CD4-positive, alpha-beta T cell treated with Interferon gamma for 1 hour (primary cell): ENCODE data around the gene CTAG1A.
"Not testable (repeated sequence)": the region's sequence is repeated elsewhere in the genome, so short reads cannot be mapped to it uniquely, and the experiment has no call there.

Experiments used
- DNase-seq: peaks from one replicate; pipeline ENCODE4 v3.0.0-alpha.2; 2020

The CTAG1A gene

GRCh38 chrX:154575076-154575475, 9.9 kb upstream of the CTAG1A start:
- not testable (repeated sequence) for DNase-seq

GRCh38 chrX:154582994-154583393, 1.9 kb upstream of the CTAG1A start:
- DNase-seq = not testable (repeated sequence)

GRCh38 chrX:154590415-154590814, 5.5 kb downstream of the CTAG1A start:
- not testable (repeated sequence) for DNase-seq

- no peak for DNase-seq
Observed at GRCh38 chrX:154592505-154592904, 7.6 kb downstream of the CTAG1A start.

- no peak for DNase-seq
Observed at GRCh38 chrX:154593201-154593600, 8.3 kb downstream of the CTAG1A start.

- DNase-seq = no peak
Observed at GRCh38 chrX:154594491-154594890, 9.6 kb downstream of the CTAG1A start.

- no peak for DNase-seq
Observed at GRCh38 chrX:154595559-154596249, 10.8 kb downstream of the CTAG1A start.

GRCh38 chrX:154596290-154596929, 11.5 kb downstream of the CTAG1A start:
- DNase-seq = no peak

- DNase-seq = no peak
Observed at GRCh38 chrX:154597221-154597620, 12.3 kb downstream of the CTAG1A start.

GRCh38 chrX:154598656-154599055, 13.7 kb downstream of the CTAG1A start:
- DNase-seq = no peak

GRCh38 chrX:154599531-154599930, 14.6 kb downstream of the CTAG1A start:
- no peak for DNase-seq

GRCh38 chrX:154600759-154601374, 15.9 kb downstream of the CTAG1A start:
- DNase-seq = no peak

- no peak for DNase-seq
Observed at GRCh38 chrX:154602226-154602625, 17.3 kb downstream of the CTAG1A start.

GRCh38 chrX:154602766-154603437, 18.0 kb downstream of the CTAG1A start:
- no peak for DNase-seq

GRCh38 chrX:154603438-154604430, 18.8 kb downstream of the CTAG1A start:
- DNase-seq = no peak

GRCh38 chrX:154605566-154605965, 20.6 kb downstream of the CTAG1A start:
- DNase-seq = no peak

GRCh38 chrX:154607370-154607769, 22.4 kb downstream of the CTAG1A start:
- DNase-seq = no peak

- DNase-seq = not testable (repeated sequence)
Observed at GRCh38 chrX:154607976-154608375, 23.0 kb downstream of the CTAG1A start.

- DNase-seq = not testable (repeated sequence)
Observed at GRCh38 chrX:154608823-154609222, 23.9 kb downstream of the CTAG1A start.

- DNase-seq = not testable (repeated sequence)
Observed at GRCh38 chrX:154611146-154611545, 26.2 kb downstream of the CTAG1A start.

GRCh38 chrX:154613586-154613985, 28.7 kb downstream of the CTAG1A start:
- DNase-seq = not testable (repeated sequence)

GRCh38 chrX:154619182-154619581, 34.2 kb downstream of the CTAG1A start, which contains the start of gene CTAG1B:
Gene CTAG1B, minus strand, starts transcription at chrX:154619282. Its CDS starts 64 bp downstream, at chrX:154619218.
- not testable (repeated sequence) for DNase-seq
